Left renal cortex interstitium (tissue), 4 donors: Measurements from ENCODE around the gene TFDP1. TPM values are rescaled to one million over a fixed set of nuclear protein-coding genes. Genes with fewer than 3 reads are reported as not detected.
"Not testable (repeated sequence)": the region's sequence is repeated elsewhere in the genome, so short reads cannot be mapped to it uniquely, and the experiment has no call there.

ENCODE experiments used
- DNase-seq, 4 donors: peaks; one replicate each; pipeline ENCODE4 v3.0.0-alpha.2; 2013; ENCODE audit warnings: low read depth in 4 of 4, low spot score in 2 of 4, missing footprints in 1 of 4
- polyA plus RNA-seq, 4 donors: library from polyadenylated mRNA; unstranded; fragments of 120-200 nt; gene quantifications; one replicate each; pipeline ENCODE4 v1.2.1, GENCODE V29; 2013; ENCODE audit not compliant: insufficient read length in 4 of 4

Gene TFDP1
- polyA plus RNA-seq, 4 donors: 83.3 to 93.0 (median 88.2) TPM

GRCh38 chr13:113594066-113594821 is 9.7 kb downstream of the TFDP1 start:
- not testable (repeated sequence) for DNase-seq

DNA sequence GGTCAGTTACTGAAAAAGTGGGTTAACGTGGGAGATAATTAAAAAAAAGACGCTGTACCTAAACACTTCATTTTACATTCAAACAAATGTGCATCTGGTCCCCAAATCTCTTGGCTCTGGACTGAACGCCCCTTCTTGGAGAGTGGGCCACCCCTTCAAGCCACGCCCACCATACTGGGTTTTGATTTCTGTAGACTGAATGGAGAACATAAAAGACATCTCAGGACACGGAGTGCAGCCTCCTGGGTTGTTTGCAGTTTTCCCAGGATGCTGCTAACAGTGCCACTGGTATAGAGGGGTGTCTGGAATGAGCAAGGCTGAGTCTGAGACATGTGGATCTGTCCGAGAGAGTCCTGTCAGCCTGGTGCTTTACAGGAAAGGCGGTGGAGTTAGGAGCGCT is 10.6 kb downstream of the TFDP1 start:
- no peak for DNase-seq

GRCh38 chr13:113596321-113597200 is 12.0 kb downstream of the TFDP1 start:
- DNase-seq: no peak

- no peak for DNase-seq
These were observed 13.0 kb downstream of the TFDP1 start for GRCh38 chr13:113597391-113598080.

- DNase-seq: no peak
These were observed 13.5 kb downstream of the TFDP1 start for GRCh38 chr13:113598081-113598410.

DNA sequence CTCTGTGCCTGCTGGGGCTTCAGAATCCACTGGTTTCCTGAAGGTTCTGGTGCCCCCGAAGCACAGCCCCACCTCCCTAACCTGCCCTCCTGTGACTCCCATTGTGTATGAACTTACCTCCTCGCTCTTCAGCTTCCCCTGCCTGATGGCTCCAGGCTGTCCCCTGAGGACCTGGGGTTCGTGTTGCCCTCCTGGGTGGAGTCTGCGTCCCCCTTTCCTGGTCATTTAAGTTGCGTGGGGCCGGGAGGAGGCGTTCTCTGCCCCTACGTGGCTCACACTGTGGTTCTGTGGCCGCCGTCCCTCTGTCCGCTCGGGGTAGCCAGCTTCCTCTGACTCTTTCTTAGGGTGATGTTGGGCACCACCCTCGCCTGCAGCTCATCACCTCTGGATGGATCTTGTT is 13.9 kb downstream of the TFDP1 start:
- no peak for DNase-seq

- no peak for DNase-seq
These were observed 14.8 kb downstream of the TFDP1 start for GRCh38 chr13:113599391-113599790.

- no peak for DNase-seq
These were observed 16.9 kb downstream of the TFDP1 start for GRCh38 chr13:113601166-113602070.

DNA sequence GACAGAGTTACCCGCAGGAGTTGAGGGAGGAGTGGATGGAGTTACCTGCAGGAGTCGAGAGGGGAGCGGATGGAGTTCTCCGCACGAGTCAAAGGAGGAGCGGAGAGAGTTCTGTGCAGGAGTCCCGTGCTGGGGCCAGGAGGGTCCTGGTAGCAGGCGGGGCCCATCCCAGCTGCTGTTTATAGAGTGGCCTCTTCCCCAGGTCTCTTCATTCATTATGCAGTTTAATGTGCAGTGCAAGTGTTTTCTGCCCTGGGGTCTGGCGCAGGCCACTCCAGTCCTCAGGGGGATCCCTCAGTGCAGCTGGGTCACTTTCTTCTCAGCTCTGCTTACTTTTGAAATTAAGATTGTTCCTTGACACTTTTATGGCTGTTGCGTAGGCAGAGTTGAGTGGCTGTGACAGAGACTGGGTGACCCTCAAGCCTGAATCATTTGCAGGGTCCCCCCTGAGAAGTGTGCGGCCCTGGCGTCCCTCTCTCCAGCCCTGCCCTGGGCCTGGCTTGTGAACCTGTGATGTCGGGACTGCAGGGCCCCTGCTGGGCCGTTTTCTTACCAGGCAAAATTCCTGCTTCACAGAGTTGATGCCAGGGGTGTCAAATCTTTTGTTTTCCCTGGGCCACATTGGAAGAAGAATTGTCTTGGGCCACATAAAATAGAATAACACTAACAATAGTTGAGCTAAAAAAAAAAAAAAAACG is 17.9 kb downstream of the TFDP1 start:
- DNase-seq: no peak

- no peak for DNase-seq
These were observed 18.7 kb downstream of the TFDP1 start for GRCh38 chr13:113603116-113603710.

DNA sequence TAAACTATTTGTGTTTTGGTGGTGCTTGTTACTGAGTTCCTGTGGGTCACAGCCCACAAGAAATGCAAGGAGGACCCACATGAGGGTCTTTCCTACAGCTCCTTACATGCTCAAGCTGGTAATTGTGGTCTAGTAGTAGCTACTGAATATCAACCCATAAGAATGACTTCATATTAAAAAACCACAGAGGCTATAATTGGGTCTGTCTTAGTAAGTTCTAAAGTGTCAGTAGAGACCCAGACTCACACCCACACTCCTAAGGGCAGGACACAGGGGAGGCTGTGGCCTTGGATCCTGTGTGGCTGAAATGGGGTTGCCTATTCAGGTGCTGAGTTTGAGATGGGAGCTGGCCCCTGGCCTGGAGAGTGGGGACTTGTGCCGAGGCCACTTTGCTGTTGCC is 19.6 kb downstream of the TFDP1 start:
- no peak for DNase-seq

GRCh38 chr13:113605461-113605860 is 20.9 kb downstream of the TFDP1 start:
- DNase-seq: no peak

DNA sequence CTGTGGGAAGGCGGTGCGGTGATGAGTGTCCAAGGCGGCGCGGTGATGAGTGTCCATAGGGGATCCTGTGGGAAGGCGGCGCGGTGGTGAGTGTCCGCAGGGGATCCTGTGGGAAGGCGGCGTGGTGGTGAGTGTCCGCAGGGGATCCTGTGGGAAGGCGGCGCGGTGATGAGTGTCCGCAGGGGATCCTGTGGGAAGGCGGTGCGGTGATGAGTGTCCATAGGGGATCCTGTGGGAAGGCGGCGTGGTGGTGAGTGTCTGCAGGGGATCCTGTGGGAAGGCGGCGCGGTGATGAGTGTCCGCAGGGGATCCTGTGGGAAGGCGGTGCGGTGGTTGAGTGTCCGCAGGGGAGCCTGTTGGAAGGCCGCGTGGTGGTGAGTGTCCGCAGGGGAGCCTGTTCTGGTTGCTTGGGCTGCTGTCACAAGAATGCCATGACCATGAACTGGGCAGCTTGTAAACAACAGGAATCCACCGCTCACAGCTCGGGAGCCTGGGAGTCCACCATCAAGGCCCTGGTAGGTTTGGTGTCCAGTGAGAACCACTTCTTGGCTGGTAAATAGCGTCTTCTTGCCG is 21.4 kb downstream of the TFDP1 start:
- no peak for DNase-seq

DNA sequence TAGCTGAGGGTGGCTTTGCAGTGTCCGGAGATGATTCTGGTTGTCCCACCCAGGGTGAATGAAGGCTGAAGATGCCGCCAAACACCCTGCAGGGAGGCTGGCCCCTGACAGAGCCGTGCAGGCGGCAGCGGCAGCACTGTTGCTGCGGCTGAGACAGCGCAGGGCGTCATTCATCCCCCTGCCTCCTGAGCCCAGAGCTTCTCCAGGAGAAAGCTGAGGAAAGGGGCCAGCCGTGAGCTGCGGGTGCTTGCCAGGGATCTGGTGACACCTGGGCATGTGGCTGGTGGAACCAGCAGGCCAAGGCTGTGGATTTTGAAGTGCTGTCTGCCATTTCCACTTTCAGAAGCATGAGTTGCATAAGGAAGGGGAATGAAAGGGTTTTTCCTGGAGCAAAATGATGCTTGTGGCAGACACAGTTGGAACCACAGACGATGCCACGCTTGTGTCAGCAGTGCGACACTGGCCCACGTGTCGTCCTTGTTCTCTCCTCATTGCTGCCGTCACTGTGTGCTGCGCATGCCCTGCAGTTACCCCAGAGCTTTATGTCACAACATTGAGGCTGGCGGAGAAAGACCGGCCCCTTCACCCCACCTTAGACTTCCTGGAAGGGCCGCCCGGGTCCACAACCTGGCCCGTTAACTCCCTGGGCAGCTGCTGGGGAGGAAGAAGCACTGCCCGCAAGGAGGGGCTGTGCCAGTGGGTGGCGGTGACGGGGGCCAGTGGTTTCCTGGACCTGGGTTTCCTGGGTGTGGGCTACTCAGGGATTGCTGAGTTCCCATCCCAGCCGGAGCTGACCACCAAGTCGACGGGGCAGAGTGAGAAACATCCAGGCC is 22.7 kb downstream of the TFDP1 start:
- DNase-seq: no peak

GRCh38 chr13:113607889-113608635 is 23.5 kb downstream of the TFDP1 start:
- no peak for DNase-seq

DNA sequence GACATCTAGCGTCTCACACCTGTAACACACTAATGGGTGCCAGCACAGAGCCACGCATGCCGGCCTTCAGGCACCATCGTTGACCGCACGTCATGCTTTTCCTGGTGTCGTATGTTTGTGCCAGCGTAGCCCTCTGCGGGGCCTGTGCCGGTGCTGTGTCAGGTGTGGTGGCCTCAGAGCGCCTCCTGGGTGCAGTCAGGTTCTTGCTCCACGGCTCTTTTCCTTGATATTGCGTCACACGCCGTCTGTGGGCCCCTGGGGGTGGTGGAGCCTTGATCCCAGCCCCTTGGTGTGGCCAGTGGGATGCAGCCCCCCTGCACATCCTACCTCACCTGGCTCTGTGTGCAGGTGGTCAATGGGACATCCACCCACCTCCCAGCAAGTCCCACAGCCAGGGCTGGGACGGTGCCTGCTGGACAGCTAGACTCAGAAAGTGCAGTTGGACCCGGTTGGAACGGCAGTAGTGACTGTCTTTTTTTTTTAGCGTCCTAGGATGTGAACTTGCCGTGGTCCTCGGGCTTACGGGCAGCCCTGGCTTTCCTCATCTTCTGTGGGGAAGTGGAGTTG is 24.5 kb downstream of the TFDP1 start:
- DNase-seq: no peak

DNA sequence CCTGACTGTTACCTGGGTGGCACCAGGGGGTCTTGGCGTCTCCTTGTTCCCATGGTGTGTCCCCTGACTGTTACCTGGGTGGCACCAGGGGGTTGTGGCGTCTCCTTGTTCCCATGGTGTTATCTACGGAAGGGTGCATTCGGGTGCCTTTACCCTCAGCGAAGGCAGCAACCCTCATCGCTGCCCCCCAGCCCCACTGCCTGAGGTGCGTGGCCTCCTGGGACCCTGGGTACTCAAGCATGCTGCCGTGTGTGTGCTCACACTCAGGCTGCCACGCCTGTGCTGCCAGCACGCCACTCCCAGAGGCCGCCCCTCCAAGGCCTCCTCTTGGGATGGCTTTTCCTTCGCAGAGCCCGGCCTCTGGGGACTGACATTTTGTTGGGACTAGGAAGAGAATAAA is 25.1 kb downstream of the TFDP1 start:
- DNase-seq: no peak
